SKM-1 (cell line): ENCODE data around the gene SIK2.

Source experiments
- DNase-seq: peaks from one replicate; lab custom pipeline; 2025; ENCODE audit not compliant: unreplicated experiment; lab: John Stamatoyannopoulos, UW

The SIK2 gene

DNA sequence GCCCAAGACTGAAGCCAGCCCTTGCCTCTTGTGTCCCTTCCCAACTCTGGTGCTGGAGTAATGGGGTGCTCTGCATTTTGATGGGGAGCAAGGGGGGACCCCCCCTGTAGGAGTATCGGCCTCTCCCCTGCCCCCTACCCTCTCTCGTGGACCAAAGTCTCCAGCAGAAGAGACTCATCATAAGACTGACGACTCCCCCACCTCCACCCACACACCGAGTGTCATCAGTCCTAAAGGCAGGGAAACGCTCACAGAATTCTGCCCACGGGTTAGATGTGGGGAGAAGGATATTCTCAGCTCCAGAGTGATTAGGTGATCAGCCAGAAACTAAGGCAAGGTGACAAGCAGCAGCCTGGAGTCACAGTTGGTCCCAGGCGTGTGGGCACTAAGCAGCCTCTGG, 125.2 kb downstream of the SIK2 start:
- no peak for DNase-seq

DNA sequence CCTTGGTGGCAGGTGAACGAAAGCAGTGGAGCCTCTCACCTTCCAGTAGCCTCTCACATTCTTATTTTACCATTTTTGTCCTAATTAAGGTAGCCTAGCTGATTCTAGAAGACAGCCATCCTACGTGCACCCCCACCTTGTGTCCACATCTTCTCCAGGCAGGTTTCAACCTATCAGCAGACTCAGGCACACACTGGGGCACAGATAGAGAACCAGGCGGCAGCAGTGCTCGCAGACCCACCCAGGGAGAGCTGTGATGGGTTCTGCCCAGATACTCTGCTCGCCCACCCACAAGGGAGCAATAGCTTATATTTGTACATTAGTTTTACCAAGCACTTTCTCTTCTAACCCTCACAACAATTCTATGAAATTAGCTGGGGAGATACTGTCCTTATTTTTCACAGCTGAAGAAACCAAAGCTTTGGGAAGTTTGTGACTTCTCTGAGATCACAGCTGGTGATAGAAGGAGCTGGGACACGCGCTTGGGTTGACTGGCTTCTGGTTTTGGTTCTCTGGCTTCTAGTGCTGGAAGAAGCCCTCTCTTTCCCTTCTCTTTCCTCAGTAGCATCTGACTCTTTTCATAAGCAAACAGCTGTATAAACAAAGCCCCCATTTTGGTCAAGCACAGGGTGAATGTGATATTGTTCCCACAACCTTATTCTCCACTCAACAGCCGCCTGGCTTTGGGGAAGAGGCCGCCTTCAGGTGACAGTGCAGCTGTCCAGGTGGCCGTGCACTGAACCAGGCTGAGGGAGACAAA, 127.0 kb downstream of the SIK2 start:
- DNase-seq: no peak

DNA sequence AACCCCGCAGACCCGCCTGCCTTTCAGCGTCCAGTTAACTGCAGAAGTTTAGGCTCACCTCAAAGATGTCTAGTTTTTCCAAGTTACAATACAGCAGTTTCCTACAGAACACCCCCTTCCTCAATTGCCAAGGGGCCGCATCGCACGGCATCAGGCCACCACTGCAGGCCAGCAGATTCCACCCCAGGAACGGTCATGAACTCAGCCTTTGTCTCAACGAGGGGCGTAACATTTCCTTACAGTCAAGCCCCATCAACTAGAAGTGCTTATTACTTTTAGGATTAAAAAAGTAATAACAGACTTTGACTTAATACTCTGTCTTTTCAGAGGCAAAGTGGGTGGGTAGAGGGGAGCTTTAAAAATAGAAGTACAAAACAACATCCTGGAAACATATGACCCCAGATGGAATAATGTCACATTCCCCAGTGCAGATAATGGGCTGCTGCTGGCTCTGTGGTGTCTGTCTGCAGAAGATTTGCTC, 127.6 kb downstream of the SIK2 start:
- DNase-seq: no peak

DNA sequence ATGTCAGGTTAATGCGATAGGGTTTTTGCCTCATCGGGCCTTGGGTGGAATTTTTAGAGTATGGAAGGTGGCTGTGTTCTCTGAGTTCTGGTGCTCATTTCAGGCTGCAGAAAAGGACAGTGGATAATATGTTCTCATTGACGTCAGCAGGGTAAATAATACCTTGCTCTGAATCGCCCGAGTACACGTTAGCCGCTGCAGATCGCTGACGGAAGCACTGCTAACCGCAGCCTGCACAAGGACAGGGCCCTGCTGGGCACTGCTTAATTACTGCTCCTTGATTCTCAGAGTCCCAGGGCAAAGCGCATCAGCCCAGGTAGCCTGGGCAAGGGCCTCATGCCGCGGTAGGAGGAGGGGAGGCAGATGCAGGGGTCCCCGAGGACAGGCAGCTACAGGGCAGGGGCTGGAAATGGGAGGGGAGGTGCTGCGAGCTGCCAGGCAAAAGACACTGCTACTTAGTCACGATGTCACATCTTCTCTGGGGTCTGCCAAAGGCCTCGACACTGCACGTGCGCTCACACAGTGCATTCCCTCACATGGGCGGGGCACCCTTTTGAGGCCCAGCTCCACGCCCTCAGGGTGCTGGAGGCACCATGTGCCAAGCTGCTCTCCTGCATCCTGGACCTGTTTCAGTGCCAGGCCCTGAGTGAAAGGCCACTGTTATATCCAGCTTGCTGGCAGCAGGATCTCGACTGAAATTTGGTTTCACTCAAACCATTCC, 128.8 kb downstream of the SIK2 start:
- no peak for DNase-seq

DNA sequence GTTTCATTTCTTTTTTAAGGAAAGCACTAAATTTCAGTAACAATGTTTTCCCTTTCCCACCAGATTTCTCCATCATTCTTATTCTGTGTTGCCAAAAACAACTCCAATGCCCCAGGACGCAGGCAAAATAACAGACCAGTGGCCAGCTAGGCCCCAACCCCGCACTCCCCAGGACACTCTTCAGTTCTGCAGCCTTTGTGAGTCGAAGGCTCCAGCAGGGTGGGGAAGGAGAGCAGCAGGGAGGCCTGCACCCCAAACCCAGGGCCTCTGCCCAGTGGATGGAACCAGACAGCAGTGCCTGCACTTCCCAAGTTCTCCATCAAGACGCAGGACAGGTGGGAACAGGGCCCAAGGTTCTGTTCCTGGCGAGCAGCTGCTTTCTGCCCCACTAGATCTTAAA, 129.6 kb downstream of the SIK2 start:
- no peak for DNase-seq

DNA sequence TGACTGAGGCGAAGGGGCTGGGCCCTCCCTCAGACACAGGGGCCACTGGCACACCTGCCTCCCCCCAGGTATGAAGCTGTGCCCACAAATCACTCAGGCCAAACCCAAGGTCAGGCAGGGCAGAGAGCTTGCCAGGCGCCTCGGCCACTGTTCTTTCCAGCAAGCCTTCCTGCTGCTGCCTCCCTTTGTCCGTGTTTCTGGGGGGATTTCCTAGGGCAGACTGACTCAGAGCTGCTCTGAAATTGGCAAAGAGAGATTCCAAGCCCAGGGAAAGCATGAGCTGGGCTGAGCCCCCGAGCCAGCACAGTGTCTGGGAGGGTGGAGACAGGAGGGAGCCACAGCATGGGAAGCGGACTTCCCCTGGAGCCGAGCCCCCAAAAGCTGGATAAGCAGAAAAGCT, 130.8 kb downstream of the SIK2 start:
- no peak for DNase-seq

DNA sequence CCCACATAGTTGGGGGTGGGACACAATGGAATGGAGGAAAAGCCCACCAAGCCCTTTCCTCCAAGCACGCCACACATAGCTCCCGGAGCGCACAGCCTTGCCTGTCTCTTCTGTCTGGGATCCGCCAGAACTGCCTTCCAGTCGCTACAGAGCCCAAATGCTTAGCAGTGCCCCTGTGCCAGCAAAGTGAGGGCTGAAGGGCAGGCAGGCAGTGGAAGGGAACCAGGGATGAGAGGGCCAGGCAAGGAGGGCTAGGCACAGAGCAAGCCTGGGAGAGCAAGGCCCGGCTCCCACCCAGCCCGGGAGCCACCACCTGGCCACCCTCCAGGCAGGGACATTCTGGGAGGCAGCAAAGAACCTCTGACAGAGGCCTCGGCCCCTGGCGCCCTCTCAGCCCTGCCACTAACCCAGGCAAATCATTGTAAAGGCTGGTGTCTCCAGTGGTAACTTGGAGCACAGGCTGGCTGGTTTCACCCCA, 131.4 kb downstream of the SIK2 start:
- no peak for DNase-seq

DNA sequence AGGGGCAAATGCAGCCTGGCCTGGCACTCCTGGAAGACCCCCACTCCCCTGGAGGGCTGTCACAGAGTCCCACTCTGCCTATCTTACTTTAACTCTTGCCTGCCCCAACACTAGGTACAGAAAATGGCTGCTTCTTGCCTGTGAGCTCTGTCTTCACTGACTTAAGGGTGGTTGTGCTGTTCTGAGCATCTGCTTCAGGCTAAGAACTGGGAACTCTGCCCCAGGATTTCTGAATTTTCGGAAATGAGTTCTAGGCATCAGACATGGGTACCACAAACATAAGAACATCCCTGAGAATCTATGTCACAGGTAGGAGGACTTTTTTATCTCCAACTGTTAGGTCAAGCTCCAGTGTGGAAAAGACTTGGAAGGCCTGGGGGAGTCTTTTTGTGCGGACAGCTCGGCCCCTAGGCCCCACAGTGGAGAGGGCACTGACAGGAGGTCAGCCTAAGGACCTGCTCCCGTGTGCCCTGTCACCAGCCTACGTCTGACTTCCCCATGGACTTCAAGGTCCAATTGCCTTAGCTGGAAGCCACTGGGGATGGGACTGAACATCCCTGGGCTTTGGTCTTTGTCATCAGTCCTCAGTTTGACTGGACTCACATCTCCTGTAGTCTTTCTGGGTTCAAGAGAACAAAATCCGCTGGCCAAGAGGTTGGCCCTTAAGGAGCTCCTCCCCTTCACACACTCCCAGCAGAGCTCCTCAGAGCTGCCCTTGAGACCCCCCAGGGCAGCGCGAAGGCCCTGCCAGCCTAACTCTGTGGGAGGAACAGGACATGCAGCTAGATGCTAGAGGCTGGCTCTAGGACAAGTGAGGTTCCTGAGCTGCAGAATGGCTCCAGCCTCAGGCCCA, 132.1 kb downstream of the SIK2 start:
- no peak for DNase-seq

DNA sequence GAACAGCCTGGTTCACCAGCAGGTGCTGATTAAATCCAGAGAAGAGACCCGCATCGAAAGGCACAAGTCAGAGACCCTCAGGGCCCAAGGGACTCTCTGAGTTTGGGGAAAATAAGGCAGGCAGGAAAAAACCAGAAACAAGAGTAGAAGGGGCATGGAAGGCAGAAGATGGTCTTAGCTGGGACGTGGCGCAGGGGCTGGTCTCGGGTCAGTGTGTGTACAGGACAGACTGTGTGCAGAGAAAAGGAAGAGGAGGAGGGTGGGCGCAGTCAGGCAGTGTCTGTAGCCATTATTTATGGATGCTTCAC, 132.7 kb downstream of the SIK2 start:
- DNase-seq: no peak

DNA sequence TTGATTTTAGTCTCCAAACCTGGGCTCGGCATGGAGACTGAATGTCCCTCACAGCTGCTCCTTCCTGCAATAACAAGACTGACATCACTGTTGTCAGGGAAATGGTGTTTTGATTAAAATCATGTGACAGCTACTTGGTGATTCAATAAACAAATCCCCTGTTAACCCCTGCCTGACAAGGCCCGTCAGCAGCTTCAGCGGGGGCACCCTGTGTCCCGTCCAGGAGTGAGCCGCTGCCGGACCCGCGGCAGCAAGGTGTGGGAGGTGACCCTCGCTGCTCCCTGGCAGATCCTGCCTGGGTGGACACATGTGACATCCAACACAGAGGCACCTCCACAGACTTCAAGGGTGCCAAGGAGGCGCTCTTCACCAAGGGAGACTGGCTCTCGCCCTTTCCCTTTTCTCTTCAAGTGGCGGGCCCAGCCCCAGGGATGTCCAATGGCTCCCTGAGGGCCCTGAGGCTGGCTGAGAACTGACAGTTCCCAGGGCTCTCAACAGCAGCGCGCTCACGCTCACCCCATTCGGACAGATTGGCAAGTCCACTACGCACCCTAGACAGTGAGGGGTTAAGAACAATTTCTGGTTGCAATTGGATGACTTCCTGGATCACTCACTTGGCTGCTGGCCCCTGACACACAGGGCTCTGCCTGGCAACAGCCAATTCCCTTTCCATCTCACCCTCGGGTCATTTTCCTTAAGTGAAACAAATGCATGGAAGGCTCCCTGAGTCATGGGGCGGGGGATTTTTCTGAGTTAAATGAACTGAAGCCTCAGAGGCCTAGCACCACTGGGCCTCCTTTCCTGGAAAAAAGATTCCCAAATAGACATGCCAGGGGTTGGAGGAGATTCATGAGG, 133.2 kb downstream of the SIK2 start:
- DNase-seq: no peak

DNA sequence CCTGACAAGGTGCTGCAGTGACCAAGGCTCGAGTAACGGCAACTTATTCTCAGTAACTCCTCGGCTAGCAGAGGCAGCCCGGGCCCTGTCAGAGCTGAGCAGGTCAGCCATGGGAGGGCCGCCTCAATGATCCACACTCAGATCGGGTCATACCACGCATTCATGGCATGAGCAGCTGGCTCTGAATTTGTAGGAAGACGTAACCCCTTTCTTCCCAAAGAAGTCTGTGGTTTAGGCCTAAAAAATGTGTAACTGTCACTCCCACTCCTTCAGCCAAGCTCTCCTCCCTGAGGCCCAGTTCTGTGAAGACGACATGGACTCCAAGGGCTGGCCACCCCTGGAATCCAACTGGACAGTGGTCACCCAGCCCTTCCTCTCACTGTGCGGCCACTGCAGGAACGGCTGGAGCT, 133.9 kb downstream of the SIK2 start:
- no peak for DNase-seq

DNA sequence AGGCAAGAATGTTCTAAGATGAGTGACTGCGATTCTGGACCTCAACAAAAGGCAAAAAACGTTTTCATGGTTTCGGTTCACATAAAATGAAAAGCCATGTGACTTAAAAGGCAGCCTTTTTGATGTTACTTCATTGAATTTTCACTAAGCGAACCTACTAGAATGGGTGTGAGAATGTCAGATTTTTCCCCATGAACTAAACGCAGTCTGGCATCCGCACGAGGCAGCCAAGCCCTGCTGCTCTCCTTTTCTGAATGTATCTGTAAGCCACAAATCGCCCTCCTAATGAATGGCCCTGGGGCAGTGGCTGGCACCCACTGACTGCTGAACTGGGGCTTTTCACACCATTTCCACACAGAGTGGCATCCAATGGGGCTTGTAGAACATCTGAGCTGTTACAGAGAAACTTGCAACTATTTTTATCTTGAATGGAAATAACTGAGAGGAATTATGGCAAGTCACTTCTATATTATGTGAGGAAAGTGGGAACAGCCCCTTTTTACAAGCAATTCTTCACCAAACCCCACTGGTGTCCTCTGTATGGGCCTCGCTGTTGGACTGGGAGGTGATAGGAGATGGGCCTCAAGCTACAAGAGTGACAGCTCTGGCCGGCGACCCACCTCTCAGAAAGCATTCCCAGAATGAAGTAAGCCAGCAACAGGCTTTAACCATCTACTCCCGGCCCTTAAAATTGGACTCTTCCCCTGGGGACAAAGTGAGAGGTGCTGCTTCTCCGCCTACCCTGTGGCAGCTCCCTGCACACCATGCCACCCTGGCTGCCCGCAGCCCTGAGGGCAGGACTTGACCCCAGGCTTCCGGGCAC, 134.6 kb downstream of the SIK2 start:
- DNase-seq: no peak

DNA sequence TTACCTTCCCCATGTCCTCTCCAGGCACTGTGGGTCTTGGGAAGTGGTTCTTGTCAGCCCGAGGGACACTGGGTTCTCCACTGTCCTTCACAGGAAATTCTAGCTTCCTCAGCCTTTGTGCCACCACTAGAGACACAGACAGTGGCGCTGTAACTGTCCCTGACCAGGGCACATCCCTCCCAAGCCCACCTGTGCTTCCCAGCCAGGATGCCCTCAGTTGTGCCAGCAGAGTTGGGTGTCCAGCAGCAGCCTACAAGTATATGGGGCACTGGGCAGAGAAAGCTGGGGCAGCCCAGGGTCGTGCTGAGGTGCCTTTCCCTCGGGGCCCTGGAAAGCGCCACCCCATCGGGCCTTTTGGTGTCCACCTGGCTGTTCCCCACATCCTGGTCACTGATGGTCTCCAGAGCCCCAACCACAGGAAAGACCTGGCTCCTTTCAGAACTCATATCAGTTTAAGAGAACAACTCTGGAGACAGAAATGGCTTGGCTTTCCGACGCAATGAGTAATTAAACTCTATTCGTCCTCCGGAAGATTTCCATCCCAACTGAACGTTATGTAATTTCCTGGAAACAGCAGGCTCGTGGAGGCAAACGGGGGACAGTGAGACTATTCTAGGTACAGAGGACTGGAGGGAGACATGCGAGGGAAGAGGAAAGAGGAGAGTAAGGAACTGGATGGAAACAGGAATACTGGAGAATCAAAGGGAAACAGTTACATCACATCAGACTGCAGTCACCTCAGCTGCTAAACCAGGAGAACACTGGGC, 135.4 kb downstream of the SIK2 start:
- no peak for DNase-seq

DNA sequence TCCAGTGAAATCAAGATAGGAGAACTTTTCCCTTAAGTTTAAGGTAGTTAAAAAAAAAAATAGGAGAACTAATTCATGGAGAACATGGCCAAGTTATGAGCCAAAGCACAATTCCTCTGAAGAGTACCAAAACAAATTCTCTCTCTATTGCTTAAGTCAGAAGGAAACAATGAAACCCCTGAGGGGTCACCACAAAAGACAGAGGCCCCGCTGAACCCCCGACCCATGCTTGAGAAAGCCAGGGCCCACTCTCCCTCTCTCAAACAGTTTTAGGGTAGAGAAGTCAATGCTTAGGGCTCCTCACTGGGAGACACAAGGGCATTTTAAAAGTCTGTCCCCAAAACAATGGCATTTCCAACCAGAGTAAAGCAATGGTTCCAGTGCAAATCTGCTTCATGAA, 137.1 kb downstream of the SIK2 start:
- DNase-seq: no peak

DNA sequence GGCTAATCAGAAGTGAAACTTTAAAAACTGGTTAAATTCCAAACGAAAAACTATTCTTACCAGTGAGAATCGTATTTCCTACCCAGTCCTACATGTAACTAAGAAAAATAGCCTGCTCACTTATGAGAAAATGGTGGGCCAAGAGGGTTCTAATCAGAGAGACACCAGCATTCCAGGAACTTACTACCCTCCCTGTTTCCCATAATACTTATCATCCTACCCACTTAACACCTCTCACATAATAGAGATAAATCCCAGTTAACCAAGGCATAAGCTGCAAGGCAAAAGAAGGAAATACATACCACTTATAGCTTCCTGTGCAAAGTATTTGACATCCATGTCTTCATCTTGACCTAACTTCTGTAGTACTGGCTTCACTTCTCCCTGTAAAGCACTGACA, 139.5 kb downstream of the SIK2 start:
- DNase-seq: no peak

DNA sequence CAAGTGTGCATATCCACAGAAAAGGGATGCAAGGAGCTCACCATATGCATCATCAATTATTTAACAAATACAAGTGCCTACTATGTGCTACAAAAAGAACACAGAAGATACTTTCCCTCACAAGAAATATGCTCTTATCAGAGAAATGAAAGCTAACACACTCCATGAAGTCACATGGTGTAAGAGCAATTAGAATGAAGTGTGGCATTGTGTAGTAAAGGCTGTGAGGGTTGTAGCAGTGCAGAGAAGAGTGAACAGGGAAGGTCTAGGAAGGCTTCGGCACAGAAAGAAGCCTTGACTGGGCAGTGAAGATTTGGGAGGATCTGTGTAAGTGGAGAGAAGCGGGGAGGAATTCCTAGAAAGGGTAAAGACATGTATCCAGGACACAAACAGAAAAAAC, 141.5 kb downstream of the SIK2 start:
- DNase-seq: no peak

DNA sequence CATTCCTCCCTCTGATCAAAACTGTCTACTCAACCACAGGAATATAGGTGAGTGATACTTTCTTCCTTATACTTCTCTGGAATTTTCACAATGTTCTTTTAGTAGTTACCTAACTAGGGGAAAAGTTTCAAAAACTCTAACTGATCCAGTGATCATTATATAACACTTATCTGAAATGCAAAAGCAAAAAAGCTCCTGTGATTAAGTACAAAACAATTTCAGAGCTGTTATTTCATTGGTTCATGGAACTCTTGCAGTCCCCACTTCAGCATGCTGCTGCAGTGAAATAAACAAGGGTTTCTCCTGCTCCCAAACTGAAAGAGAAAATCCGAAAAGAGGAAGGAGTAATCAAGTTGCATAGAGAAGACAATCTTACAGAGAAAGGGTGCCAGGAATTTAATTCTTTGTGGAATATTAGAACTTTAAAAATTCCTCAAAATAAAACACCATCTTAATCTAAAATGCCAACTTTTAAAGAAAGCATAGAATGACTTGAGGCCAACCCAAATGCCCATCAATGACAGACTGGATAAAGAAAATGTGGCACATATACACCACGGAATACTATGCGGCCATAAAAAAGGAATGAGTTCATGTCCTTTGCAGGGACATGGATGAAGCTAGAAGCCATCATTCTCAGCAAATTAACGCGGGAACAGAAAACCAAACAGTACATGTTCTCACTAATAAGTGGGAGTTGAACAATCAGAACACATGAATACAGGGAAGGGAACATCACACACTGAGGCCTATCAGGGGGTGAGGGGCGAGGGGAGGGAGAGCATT, 143.7 kb downstream of the SIK2 start:
- DNase-seq: no peak

DNA sequence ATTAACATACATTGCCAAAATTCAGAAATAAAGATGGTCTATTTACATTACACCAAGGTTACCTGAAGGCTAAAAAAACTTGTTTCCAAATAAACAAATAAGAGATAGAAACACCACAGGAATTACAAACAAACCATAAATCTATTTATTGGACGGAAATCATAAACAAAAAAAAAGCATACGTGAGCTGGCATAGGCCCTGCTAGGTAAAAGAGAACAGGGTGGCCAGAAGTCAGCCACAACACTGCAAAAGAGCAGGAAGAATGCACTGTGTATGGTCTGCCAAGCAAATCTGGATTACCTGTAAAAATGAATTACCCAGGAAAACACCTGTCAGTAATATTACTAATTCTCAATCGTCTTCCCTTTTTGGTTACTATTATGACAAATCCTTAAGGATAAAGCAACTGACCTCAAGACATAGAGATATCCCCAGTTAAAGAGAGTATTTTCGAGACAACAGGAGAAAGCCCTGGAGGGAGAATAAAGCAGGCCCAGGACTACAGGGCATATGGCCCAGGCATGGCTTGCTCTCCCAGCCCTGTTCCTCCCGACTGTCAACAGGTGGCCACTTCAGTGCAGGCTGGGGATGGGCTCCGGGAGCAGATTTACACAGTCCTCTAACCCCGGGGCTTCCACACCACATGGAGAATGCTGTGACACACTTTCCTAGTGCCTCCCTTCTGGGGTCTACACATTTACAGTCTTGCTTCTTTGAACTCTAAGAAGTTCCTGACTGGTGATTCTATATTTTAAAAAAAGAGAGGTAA, 146.0 kb downstream of the SIK2 start:
- DNase-seq: no peak
